ENCODE results near the gene SLCO4A1.

Gene SLCO4A1

GRCh38 chr20:62629864-62630470, 12.3 kb upstream of the SLCO4A1 start:
- no peak overlapping the region for H3K27ac ChIP-seq
- no peak for TF ChIP-seq CTCF (IDR thresholded peaks at IDR 0.05)
- TF ChIP-seq ZFX (IDR thresholded peaks at IDR 0.05; ENCODE audit: borderline replicate concordance), result no peak

- TF ChIP-seq ZFX (IDR thresholded peaks at IDR 0.05; ENCODE audit: borderline replicate concordance), result no peak
- no peak for TF ChIP-seq CTCF (IDR thresholded peaks at IDR 0.05)
- H3K27ac ChIP-seq, result no peak overlapping the region
These were observed 10.7 kb upstream of the SLCO4A1 start for GRCh38 chr20:62631336-62632308.

- TF ChIP-seq CTCF (IDR thresholded peaks at IDR 0.05) (no peak), ZFX (IDR thresholded peaks at IDR 0.05; ENCODE audit: borderline replicate concordance) (no peak)
- H3K27ac ChIP-seq, result no peak overlapping the region
These were observed 9.7 kb upstream of the SLCO4A1 start for GRCh38 chr20:62632575-62633090.

GRCh38 chr20:62633598-62634329, 8.5 kb upstream of the SLCO4A1 start:
- TF ChIP-seq ZFX (IDR thresholded peaks at IDR 0.05; ENCODE audit: borderline replicate concordance) (no peak), CTCF (IDR thresholded peaks at IDR 0.05) (no peak)
- no peak overlapping the region for H3K27ac ChIP-seq

- no peak for TF ChIP-seq CTCF (IDR thresholded peaks at IDR 0.05)
- no peak for TF ChIP-seq ZFX (IDR thresholded peaks at IDR 0.05; ENCODE audit: borderline replicate concordance)
- no peak overlapping the region for H3K27ac ChIP-seq
These were observed 7.9 kb upstream of the SLCO4A1 start for GRCh38 chr20:62634330-62634967.

GRCh38 chr20:62635232-62635631, 7.1 kb upstream of the SLCO4A1 start:
- H3K27ac ChIP-seq, result no peak overlapping the region
- no peak for TF ChIP-seq ZFX (IDR thresholded peaks at IDR 0.05; ENCODE audit: borderline replicate concordance)
- TF ChIP-seq CTCF (IDR thresholded peaks at IDR 0.05), result no peak
